DMS79 (cell line): ENCODE results near the gene APOL4.
A peak's percentile ranks its signal among the peaks of the same experiment; 100 is the strongest.
"Not testable (repeated sequence)": the region's sequence is repeated elsewhere in the genome, so short reads cannot be mapped to it uniquely, and the experiment has no call there.

ENCODE experiments used
- DNase-seq: peaks from one replicate; lab custom pipeline; 2025; lab: John Stamatoyannopoulos, UW

Gene APOL4, protein sequence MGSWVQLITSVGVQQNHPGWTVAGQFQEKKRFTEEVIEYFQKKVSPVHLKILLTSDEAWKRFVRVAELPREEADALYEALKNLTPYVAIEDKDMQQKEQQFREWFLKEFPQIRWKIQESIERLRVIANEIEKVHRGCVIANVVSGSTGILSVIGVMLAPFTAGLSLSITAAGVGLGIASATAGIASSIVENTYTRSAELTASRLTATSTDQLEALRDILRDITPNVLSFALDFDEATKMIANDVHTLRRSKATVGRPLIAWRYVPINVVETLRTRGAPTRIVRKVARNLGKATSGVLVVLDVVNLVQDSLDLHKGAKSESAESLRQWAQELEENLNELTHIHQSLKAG

DNA sequence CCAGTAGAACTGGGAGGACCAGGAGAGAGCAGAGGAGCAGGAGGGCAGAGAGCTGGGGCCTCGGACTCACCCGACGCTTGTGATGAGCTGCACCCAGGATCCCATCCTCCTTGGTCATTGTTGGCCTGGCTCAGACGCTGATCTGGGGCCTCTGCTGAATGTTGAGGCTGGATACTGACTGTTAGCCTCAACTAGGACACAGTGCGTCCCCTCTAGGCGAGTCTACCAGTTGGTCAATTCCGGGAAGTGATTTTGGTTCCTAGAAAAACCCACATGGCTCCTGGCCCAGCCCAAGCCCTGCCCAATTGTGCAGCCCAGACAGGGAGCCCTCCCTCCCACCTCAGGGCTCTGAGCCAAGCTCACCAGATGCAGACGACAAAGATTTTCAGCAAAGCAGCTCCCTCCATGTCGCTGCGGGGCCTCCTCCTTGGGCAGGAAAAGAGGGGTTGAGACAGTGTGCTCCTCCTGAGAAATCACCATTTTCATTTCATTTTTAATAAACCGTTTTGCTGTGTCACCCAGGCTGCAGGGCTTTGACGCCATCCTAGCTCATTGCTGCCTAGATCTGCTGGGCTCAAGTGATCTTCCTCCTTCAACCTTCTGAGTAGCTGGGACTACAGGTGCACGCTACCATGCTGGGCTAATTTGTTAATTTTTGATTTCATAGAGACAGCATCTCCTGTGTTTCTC is at the start of gene APOL4:
Gene APOL4, minus strand, starts transcription at position 180 of the 690 bp plus-strand sequence. Its CDS starts 75 bp downstream, at position 105.
- DNase-seq: no peak

DNA sequence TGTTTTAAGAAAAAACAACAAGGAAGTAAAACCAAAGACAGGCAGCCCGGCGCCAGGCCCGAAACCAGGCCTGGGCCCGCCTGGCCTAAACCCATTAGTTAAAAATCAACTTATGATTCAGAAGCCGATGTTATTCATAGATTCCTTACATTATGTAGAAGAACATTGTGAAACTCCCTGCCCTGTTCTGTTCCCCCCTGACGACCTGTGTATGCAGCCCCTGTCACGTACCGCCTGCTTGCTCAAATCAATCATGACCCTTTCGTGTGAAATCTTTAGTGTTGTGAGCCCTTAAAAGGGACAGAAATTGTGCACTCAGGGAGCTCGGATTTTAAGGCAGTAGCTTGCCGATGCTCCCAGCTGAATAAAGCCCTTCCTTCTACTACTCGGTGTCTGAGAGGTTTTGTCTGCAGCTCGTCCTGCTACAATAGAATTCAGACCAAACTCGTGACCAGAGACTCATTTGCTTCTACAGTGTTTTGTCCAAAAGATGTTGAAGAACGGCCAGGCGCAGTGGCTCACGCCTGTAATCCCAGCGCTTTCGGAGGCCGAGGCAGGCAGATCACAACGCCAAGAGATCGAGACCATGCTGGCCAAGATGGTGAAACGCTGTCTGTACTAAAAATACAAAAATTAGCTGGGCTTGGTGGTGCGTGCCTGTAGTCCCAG is 48.8 kb upstream of the APOL4 start:
- not testable (repeated sequence) for DNase-seq

DNA sequence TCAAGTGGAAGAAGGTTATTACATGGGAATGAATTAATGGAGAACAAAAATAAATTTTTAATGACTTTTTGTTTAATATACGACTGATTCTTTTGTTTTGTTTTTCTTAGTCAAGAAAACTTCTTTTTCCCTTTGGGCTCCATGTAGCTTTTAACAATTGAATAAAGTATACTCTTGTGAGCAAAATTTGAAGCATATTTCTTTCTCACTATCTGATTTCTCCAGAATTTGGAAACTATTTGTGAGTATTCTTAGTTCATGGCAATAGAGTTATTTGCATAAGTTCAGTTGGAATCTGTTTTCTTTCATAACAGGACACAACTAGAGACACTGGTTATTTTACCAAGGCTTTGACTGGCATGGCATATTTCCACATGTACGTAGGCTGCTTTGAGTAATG is 47.6 kb upstream of the APOL4 start:
- DNase-seq: no peak

DNA sequence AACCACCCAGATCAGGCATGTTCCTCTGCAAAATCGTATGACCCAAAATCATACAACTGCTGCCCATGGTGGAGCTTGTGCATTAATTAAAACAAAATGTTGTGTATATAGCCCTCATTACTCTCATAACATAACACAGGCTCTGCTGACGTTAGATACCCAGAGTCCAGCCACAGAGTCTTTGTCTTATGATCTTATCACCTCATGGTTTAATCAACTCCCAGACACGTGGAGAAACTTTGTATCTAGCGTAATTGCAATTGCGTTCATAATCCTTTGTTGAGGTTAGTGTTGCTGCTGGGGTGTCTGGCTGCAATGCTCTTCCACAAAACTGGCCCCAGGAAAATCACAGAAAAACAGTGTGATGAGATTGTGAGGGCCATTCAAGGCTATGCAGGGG is 46.3 kb upstream of the APOL4 start:
- no peak for DNase-seq

DNA sequence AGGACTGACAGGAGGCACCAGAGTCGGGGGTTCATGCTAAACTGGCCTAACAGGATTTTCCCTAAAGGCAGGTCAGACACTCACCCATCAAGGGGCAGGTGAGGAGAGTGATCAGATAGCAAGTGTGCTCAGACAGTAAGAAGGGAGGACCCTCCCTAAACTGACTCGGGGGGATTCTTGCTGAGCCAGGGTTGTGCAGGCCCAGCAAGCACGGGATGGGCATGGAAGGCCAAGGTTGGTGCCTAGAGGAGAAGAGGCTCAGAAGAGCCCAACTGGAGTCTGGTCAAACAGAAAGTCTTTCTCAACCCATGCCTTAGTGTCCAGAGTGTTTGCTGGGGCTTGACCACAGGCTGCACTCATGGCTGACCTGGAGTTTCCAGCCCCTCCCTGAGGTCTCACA is 45.1 kb upstream of the APOL4 start:
- no peak for DNase-seq

DNA sequence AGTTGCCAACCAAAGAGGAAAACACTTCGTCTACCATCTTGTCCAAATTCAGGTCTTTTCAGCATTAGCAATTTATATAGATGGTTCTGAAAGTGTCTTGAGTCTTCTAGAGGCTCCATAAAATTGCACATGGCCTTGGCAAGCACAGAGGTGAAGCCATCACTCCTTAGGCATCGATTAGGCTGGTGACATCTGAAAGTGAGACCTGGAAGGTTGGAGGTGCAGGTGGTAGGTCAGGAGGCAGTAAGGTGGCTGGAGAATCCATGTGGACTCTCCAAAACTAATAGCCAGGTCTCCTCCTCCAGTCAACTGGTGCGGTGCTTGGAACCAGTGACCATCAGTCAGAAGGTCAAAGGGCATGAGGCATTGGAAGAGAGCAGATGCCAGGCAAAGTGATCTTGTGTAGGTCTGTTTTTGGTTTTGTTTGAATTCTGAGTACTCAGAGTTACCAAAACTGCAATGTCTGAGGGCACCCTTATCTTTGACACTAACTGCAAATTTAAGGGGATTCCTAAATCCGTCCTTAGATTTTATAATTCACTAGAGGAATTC is 44.3 kb upstream of the APOL4 start:
- no peak for DNase-seq

DNA sequence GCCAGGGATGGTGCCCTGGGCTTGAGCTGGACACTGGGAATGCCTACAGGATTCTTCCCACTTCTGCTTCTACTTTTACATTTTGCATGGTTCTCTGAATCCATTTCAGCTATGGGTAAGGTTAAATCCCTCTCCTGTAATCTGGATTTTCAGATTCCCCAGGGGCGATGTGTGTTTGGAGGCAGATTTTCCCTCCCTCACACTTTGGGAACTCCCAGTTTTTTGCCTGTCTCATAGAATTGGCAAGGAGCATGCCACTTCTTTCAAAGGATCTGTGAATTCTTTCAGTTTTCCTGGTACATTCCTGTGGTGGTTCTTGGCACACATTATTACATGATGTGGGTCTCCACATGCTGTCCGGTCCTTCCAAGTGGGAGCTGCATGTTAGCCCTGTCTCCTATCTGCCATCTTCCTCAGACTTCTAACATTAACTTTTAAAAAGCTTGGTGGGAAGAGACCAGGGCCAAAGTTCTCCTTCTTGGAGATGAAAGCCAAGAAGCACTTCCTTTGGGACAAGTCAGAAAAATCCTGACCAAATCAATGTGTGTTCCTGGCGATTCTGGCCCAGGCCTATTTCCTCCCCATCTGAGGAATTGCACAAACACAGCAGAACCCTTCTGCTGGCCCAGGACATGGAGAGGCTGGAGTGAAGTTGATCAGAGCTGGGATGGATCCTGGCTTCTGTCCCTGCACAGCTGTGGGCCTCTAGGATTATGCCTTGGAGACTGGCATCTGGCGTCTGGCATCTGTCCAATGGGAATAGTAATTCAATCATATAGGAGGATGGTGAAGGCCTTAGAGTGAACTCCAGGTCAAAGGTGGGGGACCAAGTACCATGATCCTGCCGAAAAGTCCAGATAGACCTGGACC is 43.1 kb upstream of the APOL4 start:
- no peak for DNase-seq

DNA sequence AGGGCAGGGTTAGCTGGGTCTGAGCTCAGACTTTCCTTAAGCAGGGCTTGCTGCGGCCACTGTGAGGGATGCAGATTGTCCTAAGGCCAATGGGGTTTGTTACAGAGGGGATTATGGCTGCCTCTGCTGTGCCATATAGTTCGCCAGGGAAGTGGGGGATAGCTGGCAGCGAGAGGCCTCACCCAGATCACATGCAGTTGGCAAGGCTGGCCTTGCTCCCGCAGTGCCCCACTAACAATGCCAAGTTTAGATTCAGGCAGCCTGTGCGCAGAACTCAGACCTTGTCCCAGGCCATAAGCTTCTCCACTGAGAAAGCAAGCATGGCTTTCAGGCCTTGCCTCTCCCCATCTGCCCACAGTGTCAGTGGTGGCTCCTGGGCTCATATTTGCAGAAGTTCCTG is 42.4 kb upstream of the APOL4 start:
- DNase-seq: no peak

DNA sequence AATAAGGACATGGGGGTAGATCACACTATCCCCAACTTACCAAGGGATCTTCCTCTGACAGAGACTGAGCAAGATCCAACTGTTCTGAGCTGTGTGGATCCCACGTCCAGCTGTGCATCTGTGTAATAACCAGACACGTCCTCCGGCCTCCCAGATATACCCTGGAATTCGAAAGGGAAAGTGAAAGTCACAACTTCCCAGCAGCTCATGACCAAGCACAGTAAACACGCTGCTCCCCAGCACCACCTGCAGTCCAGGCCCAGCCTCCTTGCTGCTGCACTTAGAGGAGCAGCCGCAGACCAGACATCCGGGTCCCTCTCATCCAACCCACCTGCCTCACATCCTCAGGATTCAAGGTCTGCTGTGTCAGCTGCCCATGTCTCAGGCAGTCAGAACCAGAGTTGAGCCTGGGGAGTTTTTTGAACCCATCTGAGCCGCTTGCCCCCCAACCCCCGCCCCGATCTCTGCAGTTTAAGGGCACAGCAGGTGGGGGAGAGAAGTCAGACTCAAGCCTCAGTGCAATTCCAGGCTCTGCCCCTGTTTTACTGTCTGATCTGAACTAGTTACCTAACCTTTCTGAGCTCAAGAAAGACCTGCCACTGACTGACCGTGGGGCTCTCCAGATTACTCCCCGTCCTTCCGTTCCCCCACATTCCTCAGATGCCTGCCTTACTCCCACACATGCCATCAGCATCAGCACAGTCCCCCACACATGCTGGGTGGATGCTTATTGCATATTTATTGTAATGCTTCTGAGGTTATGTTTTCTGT is 38.0 kb upstream of the APOL4 start, which contains the start of gene APOL2:
Gene APOL2, minus strand, starts transcription at position 127 of the 771 bp plus-strand sequence. CDS start 6,365 bp downstream, outside the sequence.
- DNase-seq: peak; percentile 76

DNA sequence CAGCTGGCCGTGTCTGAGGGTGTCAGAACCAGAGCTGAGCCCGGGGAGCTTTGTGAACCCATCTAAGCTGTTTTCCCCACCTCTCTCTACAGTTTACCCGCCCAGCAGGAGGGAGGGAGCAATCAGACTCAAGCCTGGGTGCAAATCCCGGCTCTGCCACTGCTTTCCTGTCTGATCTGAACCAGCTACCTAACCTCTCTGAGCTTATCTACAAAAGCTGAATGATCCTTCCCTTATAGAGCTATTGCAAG is 37.5 kb upstream of the APOL4 start:
- no peak for DNase-seq

DNA sequence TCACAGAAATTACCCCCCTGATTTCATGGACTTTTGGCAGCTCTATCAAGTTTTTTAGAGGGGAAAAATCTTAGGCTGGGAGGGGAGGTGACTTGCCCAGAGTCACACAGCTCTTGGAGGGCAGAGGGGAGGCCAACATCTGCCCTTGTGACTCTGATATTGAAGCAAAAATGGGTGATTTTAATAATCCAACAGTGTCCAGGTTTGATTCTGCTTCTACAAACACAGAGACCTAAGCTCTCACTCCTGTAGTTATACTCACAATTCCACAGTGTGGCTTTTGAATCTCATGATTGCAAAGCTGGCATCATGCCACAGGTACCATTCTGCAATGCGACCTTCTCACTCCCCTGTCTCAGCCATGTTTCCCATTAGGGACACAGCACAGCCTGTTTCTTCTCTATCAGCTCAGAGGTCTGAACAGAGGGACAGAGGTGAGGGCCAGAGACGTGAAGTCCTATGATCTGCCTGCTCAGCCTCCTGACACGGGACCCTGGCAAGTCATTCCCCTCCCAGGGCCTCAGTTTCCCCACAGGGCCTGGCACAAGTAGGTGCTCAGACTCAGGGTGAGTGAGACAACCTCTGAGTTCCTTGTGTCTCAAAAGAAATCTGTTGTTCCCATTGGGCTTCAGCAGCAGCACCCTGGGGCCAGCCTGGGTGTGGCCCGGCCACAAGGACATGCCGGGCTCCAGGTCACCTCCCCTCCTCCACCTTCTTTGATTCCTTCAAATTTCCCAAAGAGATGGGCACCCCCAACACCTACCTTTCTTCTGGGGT is 37.0 kb upstream of the APOL4 start:
- no peak for DNase-seq

DNA sequence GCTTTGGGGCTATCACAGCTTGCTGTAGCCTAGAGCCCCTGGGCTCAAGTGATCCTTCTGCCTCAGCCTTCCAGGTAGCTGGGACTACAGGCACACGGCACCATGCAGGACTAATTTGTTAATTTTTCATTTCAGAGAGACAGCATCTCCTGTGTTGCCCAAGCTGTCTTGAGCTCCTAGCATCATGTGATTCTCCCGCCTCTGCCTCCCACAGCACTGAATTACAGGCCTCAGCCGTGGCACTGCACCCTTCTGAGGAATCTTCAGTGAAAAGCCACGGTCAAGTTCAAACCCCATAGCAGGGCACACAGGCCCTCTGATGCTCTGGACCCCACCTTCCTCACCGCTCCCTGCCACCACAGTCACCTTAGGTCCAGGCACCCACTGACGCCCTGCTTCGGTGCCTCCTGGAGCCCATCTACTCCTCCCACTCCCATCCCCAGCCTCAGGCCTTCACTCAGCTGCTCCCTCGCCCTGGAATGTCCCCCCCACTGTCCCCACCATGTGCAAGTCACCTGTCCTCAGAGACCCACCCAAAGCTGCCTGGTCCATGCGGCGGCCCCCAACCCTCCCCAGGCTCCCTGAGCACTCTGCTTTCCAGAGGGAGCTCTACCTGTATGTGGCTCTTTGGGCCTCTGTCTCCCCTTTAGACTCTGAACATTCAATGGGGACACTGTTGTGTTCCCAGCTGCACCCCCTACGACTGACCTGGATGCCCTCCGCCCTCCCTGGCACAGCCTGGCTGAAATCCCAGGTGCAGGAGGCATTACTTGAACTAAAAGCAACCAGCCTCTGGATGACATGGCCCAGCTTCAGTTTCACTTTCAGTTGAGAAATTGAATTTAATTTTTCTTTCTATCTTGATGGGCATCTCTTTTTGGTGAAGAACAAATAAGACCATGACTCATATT is 36.1 kb upstream of the APOL4 start:
- no peak for DNase-seq

DNA sequence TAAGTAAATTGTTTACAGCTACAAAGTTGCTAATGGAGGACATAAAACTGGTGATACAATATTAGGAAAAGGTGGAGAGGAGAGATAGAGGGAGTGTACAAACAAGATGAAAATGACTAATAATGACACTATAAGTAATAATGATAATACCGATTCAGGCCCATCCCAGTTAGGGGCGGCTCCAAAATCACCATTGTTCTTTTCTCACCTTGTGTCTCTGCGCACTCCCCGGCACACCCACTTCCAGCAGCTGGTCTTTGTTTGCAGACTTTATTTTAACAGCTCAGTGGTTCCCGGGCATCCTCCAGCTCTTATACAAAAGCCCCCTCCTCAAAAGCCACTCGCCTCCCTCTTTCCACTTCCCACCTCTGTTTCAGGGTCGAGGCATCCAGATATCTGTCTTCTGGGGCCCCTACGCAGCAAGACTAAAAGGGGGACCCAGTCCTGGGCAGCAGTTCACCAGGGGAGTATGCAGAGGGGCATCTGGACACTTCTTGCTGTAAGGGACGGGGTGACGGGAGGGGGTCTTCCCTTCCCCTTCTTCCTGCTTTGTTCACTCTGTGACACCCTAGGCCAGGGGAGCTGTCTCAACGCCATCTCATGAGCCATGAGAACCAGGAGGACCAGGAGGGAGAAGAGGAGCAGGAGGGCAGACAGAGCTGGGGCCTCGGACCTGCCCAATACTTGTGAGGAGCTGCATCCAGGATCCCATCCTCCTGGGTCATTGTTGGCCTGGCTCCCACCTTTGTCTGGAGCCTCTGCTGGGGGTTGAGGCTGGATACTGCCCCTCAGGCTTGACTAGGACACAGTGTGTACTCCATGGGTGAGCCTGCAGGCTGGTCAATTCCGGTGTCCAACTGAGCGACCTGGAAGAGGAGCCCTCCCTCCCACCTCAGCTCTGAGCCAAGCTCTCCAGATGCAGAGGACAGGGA is 35.0 kb upstream of the APOL4 start:
- DNase-seq: no peak

DNA sequence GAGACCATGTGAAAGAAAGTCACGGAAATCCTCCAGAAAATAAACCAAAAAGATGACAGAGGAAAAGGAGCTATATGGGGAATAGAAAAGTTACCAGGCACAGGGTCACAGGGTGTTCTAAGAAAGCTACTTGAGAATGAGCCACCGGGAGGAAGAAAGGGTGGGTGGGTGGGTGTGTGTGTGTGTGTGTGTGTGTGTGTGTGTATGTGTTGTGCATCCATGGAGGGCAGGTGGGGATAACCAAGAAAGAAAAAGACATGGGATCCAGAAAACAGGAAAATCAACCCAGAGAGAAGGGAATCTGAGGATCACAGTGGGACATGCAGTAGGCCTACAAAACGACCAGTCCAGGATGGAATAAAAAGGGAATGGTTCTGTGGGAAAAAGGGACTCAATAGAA is 34.0 kb upstream of the APOL4 start:
- DNase-seq: no peak

DNA sequence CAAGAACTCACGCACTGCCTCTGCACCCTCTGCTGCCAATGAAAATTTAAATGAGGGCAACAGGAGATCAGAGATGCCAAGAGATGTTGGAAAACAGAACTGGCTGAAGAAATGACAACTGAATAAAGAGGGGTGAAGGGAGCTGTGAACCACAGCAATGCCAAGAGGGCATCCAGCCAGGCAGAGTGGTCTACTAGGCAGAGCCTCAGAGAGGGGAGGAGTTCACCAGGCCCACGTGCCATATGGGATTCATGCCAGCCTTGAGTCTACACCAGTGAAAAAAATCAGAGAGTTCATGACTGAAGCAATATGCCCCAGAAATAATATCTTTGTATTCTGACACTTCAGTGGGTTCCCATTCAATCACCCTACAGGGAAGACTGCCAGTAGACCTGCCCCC is 33.3 kb upstream of the APOL4 start:
- peak; percentile 5 for DNase-seq

DNA sequence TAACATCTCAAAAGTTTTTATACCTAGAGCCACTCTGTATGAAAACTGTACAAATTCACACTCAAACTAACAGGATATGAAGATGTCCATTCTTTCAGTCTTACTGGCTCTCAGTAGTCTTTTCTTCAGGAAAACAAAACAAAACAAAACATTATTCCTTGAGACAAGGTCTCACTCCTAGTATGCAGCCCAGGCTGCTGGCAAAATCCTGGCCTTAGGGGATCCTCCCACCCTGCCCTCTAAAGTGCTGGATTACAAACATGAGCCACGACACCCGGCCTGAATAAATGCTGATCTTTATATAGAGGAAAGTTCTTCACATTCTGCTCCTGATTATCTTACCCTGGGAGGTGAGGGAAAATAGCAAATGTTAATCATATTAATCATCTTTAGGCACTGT is 32.6 kb upstream of the APOL4 start:
- no peak for DNase-seq

DNA sequence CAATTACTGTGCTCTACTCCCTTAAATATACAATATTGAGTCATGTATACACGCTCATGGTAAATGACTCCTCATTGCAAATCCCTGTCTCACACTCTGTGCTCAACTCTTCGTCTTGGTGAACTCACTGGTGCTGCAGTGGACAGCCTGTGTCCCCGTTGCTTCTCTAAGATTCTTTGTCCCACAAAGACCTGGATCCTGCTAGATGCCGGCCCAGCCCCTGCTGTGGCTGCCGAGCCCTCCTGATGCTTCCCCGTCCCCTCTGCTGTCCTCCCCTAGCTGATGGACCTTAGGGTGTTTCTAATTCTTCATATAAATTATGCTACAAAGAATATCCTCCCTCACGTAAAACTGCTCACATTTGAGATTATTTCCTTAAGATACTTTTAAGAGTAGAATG is 32.2 kb upstream of the APOL4 start:
- no peak for DNase-seq

DNA sequence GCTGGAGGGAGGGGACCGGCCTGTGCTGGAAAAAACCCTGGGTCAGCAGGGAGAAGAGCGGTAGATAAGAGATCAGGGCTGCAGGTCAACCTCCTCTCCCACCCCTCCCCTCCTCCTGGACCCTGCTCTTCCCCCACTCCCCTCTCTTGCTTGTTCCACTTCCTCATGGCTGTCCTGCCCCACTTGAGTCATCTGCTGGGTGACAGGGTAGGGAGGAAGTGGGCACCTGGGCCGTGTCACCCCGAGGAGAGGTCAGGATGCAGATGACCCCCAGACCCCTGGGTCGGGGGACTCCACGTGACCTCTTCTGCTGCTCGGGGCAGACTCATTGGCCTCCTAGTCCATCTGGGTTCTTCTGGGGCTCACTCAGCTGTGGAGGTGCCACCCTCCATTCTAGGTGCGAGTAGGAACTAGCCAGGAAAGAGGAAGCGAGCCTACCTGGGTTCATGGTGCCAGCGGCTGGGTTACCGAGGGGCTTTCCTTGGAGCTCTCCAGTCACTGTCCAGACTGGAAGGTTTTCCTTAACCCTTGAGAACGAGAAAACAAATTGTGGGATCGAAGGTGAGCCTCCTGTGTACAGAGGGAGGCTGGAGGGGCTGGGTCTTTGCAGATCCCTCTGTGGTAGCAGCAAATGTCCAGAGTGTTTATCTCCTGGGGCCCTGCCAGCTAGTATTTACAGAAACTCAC is 31.2 kb upstream of the APOL4 start:
- DNase-seq: no peak
